ENCODE data around the gene C5orf52.
"Not testable (repeated sequence)": the region's sequence is repeated elsewhere in the genome, so short reads cannot be mapped to it uniquely, and the experiment has no call there.

C5orf52 gene

DNA sequence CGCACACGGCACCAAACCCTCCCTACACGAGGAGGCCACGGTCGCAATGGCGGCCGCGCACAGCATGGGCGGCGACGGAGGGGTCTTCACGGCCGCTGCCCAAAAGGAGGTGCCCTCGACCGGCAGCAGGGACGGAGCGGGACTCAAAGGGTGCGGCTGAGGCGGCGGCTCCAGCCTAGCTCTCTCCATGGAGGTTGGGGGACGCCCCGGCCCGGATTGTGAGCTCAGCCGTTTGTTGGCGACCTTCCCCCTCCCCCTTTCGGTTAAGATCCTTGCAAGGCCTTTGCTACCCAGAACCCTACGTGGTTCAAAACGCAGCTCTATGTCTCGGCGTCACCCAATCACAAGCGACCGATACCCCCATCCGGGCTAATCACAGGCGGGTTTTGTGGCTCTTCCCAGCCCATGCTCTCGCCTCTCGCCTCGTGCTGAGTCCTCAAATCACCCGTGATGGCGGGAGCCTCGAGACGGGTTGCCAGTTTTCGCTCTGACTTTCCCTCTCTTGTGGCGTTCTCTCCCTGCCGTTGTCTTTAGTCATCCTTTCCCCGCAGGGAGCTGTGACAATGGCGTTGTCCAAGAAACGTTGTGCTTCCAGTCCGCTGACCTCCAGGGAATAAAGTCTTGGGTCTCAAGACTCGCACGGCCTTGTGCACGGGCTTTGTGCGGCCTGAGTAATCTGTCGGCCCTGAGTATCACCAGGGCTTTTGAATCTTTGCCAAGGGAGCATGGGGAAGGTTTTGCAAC, 19.5 kb downstream of the C5orf52 start:
- H3K4me3 ChIP-seq (ENCODE audit: low read depth, low read length) = no peak overlapping the region
- no peak for DNase-seq (ENCODE audit: low read depth)
- TF ChIP-seq, protein P1, sequence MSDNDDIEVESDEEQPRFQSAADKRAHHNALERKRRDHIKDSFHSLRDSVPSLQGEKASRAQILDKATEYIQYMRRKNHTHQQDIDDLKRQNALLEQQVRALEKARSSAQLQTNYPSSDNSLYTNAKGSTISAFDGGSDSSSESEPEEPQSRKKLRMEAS (IDR thresholded peaks at IDR 0.05; ENCODE audit: low read depth, low read length) = no peak
- TF ChIP-seq, protein P2, sequence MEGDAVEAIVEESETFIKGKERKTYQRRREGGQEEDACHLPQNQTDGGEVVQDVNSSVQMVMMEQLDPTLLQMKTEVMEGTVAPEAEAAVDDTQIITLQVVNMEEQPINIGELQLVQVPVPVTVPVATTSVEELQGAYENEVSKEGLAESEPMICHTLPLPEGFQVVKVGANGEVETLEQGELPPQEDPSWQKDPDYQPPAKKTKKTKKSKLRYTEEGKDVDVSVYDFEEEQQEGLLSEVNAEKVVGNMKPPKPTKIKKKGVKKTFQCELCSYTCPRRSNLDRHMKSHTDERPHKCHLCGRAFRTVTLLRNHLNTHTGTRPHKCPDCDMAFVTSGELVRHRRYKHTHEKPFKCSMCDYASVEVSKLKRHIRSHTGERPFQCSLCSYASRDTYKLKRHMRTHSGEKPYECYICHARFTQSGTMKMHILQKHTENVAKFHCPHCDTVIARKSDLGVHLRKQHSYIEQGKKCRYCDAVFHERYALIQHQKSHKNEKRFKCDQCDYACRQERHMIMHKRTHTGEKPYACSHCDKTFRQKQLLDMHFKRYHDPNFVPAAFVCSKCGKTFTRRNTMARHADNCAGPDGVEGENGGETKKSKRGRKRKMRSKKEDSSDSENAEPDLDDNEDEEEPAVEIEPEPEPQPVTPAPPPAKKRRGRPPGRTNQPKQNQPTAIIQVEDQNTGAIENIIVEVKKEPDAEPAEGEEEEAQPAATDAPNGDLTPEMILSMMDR (IDR thresholded peaks at IDR 0.05; ENCODE audit: low read depth, low read length) = no peak
- TF ChIP-seq POLR2A (IDR thresholded peaks at IDR 0.05; ENCODE audit: extremely low read depth, insufficient read length) (no peak), MYC (IDR thresholded peaks at IDR 0.05; ENCODE audit: low read depth, low read length) (no peak)

GRCh38 chr5:157693816-157694215, 22.5 kb downstream of the C5orf52 start:
- DNase-seq (ENCODE audit: low read depth); H3K4me3 ChIP-seq (ENCODE audit: low read depth, low read length): not testable (repeated sequence)

DNA sequence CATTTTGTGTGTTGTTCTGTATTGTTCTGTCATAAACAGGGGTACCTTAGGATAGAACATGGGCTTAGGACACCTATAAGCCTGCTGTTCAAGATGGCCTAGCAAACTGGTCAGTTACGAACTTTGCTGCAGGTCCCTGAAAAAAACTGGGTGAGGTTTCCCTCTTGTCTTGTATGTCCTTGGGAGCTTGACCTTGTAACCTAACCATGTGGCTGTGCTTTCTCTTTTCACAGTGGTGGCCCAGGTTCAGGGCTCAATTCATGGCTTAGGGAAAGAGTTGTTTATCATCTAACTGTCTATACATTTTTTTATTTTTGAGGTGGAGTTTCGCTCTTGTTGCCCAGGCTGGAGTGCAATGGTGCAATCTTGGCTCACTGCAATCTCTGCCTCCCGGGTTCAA, 24.8 kb downstream of the C5orf52 start:
- DNase-seq (ENCODE audit: low read depth); H3K4me3 ChIP-seq (ENCODE audit: low read depth, low read length): not testable (repeated sequence)

GRCh38 chr5:157698674-157699073, 27.3 kb downstream of the C5orf52 start:
- DNase-seq (ENCODE audit: low read depth); H3K4me3 ChIP-seq (ENCODE audit: low read depth, low read length): not testable (repeated sequence)

DNA sequence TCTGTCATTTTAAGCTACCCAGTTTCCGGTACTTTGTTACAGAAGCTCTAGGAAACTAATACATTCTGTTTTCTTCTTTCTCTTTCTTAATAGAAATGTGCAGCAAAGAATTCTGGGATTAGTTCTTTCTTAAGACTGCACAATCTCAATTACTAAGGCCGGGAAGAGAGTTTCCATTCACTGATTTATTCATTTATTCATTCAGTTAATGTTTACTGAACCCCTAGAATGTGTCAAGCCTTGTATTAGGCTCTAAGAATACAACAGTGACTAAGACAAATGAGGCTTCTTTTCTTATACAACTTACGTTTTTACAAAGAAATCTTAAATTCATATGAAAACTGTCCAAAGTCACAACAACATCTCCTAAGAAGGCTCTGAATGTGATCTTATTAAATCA, 32.4 kb downstream of the C5orf52 start:
- no peak overlapping the region for H3K4me3 ChIP-seq (ENCODE audit: low read depth, low read length)
- no peak for DNase-seq (ENCODE audit: low read depth)
- TF ChIP-seq, protein P2 (IDR thresholded peaks at IDR 0.05; ENCODE audit: low read depth, low read length) = no peak
- no peak for TF ChIP-seq POLR2A (IDR thresholded peaks at IDR 0.05; ENCODE audit: extremely low read depth, insufficient read length)
- TF ChIP-seq, protein P1 (IDR thresholded peaks at IDR 0.05; ENCODE audit: low read depth, low read length) = no peak
- no peak for TF ChIP-seq MYC (IDR thresholded peaks at IDR 0.05; ENCODE audit: low read depth, low read length)

- H3K4me3 ChIP-seq (ENCODE audit: low read depth, low read length) = no peak overlapping the region
- no peak for DNase-seq (ENCODE audit: low read depth)
- TF ChIP-seq POLR2A (IDR thresholded peaks at IDR 0.05; ENCODE audit: extremely low read depth, insufficient read length) (no peak), MYC (IDR thresholded peaks at IDR 0.05; ENCODE audit: low read depth, low read length) (no peak)
- TF ChIP-seq, protein P2 (IDR thresholded peaks at IDR 0.05; ENCODE audit: low read depth, low read length) = no peak
- TF ChIP-seq, protein P1 (IDR thresholded peaks at IDR 0.05; ENCODE audit: low read depth, low read length) = no peak
Measured at GRCh38 chr5:157708866-157709265, 37.5 kb downstream of the C5orf52 start.

- no peak overlapping the region for H3K4me3 ChIP-seq (ENCODE audit: low read depth, low read length)
- DNase-seq (ENCODE audit: low read depth) = no peak
- TF ChIP-seq POLR2A (IDR thresholded peaks at IDR 0.05; ENCODE audit: extremely low read depth, insufficient read length) = no peak
- TF ChIP-seq, protein P1 (IDR thresholded peaks at IDR 0.05; ENCODE audit: low read depth, low read length) = no peak
- TF ChIP-seq, protein P2 (IDR thresholded peaks at IDR 0.05; ENCODE audit: low read depth, low read length) = no peak
- TF ChIP-seq MYC (IDR thresholded peaks at IDR 0.05; ENCODE audit: low read depth, low read length) = no peak
Measured at GRCh38 chr5:157709346-157709745, 38.0 kb downstream of the C5orf52 start.

Measured in NB4 (cell line).